D721Med (cell line): ENCODE measurements around the gene GPR21.

Experiments
- DNase-seq: peaks from one replicate; pipeline ENCODE4 v3.0.0; 2011; ENCODE audit warnings: low spot score; ENCODE audit not compliant: insufficient read length
- FAIRE-seq: peaks from 2 replicates; lab custom pipeline; 2011; peaks lifted over from hg19 to GRCh38; lab: Jason Lieb, UNC
- TF ChIP-seq, protein P1 (sequence below): IDR thresholded peaks from 2 replicates; pipeline ENCODE4 v1.5.1; 2012; ENCODE audit warnings: mild to moderate bottlenecking, control low read depth; ENCODE audit not compliant: insufficient read depth; ENCODE audit errors: missing control alignments

The GPR21 gene

DNA sequence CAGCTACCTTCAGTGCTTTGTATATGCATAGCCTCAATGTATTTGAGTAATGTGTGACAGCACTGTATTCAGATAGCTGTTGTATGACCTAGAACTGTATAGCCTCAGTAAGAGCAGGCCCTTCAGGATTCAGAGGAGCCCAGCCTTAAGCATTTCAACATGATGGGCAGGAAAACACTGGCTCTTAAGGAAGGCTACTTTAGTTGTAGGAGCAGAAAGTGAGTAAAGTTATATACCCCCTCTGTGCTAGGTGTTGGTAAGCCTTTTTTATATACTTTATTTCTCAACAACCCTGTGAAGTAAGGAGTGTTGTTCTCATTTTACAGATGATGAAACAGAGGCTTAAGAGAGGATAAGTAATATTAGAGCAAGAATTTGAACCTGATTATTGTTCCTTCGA is 1.5 kb upstream of the GPR21 start:
- FAIRE-seq (no peak), DNase-seq (no peak)
- TF ChIP-seq, protein P1, sequence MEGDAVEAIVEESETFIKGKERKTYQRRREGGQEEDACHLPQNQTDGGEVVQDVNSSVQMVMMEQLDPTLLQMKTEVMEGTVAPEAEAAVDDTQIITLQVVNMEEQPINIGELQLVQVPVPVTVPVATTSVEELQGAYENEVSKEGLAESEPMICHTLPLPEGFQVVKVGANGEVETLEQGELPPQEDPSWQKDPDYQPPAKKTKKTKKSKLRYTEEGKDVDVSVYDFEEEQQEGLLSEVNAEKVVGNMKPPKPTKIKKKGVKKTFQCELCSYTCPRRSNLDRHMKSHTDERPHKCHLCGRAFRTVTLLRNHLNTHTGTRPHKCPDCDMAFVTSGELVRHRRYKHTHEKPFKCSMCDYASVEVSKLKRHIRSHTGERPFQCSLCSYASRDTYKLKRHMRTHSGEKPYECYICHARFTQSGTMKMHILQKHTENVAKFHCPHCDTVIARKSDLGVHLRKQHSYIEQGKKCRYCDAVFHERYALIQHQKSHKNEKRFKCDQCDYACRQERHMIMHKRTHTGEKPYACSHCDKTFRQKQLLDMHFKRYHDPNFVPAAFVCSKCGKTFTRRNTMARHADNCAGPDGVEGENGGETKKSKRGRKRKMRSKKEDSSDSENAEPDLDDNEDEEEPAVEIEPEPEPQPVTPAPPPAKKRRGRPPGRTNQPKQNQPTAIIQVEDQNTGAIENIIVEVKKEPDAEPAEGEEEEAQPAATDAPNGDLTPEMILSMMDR: no peak

DNA sequence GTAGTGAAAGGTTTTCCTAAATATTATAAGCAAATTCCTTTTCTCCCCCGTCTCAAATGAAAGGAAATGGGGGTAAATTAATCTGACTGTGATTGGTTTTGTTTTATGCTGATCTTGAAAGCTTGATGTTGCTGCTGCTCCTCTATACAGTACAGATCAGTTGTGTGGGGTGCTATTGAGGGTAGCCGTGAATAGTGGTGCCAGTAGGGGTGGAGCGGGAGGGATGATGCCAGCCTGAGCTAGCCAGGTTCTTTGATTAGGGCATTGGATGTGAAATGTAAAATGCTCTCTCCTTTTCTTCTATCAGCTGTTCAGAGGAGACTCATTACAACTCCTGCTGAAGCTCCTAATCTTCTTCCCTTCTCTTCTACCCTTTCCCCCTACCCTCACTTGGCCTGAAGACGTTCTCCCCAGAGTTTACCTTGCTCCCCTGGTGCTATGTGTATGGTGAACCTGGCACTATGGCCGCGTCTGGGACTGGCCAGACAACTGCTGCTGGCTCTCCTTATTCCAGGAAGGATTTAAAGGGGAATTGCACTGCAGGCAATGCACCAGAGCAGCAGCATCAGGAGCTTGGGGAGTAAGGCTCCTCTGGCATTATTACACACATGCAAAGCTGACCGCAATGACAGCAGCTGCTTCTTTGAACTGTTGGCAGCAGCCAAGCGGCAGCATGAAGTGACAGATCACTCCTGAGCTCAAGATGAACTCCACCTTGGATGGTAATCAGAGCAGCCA is 566 bp downstream of the GPR21 start:
- FAIRE-seq (no peak), DNase-seq (no peak)
- TF ChIP-seq, protein P1: no peak

DNA sequence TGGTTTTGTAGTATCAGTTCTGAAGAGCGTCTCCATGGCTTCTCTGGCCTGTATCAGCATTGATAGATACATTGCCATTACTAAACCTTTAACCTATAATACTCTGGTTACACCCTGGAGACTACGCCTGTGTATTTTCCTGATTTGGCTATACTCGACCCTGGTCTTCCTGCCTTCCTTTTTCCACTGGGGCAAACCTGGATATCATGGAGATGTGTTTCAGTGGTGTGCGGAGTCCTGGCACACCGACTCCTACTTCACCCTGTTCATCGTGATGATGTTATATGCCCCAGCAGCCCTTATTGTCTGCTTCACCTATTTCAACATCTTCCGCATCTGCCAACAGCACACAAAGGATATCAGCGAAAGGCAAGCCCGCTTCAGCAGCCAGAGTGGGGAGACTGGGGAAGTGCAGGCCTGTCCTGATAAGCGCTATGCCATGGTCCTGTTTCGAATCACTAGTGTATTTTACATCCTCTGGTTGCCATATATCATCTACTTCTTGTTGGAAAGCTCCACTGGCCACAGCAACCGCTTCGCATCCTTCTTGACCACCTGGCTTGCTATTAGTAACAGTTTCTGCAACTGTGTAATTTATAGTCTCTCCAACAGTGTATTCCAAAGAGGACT is 1.5 kb downstream of the GPR21 start:
- TF ChIP-seq, protein P1: no peak
- DNase-seq: no peak
- no peak for FAIRE-seq

DNA sequence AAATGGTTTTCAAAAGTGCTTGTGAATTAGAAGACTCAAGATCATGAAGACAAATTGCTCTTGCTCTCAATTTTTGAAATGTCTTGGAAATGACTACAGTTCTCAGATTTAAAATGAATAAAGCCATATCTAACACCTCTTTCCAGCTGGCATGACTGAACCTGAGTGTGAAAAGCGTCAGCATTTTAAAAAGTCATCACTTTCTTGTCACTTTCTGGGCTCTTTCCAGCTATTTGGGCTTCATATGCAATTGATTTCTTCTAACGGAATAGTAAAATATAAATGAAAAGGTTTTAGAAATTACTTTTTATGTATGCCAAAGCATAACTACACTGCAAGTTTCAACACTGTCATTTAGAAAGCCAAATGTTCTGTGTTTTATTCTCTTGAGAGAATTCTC is 2.3 kb downstream of the GPR21 start:
- DNase-seq: no peak
- TF ChIP-seq, protein P1: no peak

DNA sequence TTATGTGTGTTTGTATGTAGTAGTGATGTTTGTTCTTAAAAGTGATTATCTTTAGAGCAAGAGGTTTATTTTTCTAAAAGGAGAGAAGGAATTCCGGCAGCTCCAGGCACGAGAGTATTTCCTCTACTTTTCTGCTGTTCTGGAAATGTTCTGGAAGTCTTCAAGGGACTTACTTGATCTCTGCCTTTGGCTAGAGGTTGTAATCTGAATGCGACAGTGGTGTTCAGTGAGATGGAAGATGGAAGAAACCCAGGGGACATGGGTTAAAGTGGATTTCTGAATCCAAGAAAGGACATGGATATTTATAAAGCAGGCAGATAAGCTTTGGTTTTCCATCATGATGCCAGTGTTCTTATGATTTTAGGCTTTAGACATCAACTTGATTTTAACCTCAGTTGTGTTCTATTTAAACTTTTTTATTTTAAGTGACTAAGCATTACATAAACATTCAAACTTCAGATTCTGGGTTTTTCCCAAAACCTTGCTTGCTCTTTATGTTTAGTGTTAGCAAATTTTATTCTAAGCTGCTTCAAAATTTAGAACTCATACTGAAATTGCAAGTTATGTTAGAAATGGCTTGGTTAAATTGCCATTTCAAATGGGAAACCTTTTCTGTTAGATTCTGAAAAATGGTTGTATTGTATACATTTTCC is 3.6 kb downstream of the GPR21 start:
- TF ChIP-seq, protein P1: no peak
- DNase-seq (no peak), FAIRE-seq (no peak)

More for the DNA sequence above, 2.3 kb downstream of the GPR21 start:
- no peak for FAIRE-seq

DNA sequence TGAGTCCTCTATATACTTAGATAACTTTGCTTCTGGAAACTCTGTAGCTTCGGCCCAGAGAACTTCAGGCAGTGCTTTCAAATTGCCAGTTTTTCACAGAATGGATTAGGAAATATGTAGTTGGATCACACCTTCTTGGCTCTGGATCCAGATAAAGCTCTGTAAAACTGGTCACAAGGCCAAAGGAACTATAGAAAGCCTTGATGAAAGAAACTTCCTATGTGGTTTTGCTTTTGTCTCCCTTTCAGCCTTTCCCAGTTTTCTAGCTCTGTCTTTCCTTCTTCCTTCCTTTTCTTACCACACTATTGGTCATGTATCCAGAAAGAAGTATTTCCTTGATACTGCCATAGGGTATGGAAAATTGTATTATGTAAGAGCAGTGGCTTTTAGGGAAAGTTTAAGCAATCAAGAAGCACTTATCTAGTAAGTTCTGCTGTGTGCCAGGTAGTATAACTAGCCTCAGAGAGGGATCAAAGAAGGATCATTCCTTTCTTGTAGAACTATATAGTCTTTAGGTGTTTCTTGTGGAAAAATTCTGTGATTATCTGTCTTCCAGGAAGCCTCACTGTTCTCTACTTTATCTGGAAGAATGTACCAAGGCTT is 6.3 kb downstream of the GPR21 start:
- no peak for FAIRE-seq
- DNase-seq: no peak
- TF ChIP-seq, protein P1: no peak
